ACHN (cell line): ENCODE measurements around the gene ABCA5.
A peak's percentile ranks its signal among the peaks of the same experiment; 100 is the strongest.
"Not testable (repeated sequence)": the region's sequence is repeated elsewhere in the genome, so short reads cannot be mapped to it uniquely, and the experiment has no call there.

Experiments
- DNase-seq: peaks from one replicate; pipeline ENCODE4 v3.0.0-alpha.2; 2015
- in situ Hi-C: cut with HindIII; loops from 2 replicates; pipeline ENCODE4 v1.10.0; 2017; ENCODE audit warnings: low sequenced_read_pairs, low pct_ligation_motif_present, low pct_unique_long_range_greater_than_20kb

Gene ABCA5

GRCh38 chr17:69282002-69282401, 44.9 kb downstream of the ABCA5 start:
- DNase-seq = no peak
- in situ Hi-C loops = no loop called here

DNA sequence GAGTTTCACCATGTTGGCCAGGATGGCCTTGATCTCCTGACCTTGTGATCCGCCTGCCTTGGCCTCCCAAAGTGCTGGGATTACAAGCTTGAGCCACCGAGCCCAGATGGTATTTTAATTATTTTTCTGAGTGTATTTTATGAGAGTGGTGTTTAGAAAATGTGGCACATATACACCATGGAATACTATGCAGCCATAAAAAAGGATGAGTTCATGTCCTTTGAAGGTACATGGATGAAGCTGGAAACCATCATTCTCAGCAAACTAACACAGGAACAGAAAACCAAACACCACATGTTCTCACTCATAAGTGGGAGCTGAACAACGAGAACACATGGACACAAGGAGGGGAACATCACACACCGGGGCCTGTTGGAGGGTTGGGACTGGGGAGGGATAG, 50.7 kb downstream of the ABCA5 start:
- DNase-seq, in situ Hi-C loops: not testable (repeated sequence)

GRCh38 chr17:69275751-69276150, 51.2 kb downstream of the ABCA5 start:
- DNase-seq = no peak
- in situ Hi-C loops = no loop called here

DNA sequence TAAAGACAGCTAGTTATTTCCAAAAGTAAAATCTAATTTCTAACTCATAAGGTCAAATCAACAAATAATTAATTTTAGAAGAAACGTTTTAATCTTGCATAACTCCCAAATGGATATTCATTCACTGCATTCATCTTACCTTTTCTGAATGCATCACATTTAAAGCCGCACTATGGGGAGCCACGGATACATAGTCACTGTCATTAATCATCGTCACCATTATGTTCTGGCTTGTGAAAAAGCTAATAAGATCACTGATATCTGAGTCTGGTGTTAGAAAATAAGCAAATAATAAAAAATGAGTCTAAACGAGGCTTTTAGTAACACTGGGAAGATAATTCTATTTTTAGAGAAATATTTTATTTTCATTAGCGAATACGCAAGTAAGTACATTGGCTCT, 55.9 kb downstream of the ABCA5 start:
- no peak for DNase-seq
- in situ Hi-C loops = no loop called here

DNA sequence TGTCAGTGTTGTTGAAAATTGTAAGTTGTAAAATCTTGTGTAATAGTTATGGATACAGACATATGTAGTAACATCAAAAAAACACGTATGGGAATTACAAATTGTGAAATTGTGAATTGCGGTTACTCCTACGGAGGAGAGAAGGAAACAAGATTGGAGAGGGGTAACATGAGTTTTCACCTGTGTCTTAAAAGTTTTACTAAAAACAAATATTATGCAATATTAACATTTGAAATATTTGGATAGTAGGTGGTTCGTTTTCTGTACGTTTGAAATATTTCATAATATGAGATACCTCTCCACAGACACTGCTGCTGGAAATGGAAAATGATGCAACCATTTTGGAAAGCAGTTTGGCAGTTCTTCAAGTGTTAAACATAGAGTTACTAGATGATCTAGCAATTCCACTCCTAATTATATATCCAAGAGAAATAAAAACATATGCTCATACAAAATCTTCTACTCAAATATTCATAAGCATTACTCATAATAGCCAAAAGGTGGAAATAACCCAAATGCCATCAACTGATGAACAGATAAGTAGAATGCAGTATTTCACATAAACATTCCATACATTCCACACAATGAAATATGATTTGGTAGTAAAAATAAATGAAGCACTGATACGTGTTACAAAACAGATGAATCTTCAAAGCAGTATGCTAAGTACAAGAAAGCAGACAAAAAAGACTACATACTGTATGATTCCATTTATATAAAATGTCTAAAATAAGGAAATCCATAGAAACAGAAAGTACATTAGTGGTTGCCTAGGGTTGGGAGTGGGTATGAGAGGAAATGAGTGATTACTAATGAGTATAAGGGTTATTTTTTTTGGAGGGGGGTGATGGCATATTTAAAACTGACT, 57.6 kb downstream of the ABCA5 start:
- in situ Hi-C loops = no loop called here
- DNase-seq = no peak

GRCh38 chr17:69268543-69269014, 58.4 kb downstream of the ABCA5 start:
- in situ Hi-C loops = no loop called here

GRCh38 chr17:69267219-69267618, 59.7 kb downstream of the ABCA5 start:
- no peak for DNase-seq
- in situ Hi-C loops = no loop called here

More at GRCh38 chr17:69268543-69269014, 58.4 kb downstream of the ABCA5 start:
- no peak for DNase-seq

- no peak for DNase-seq
- in situ Hi-C loops = no loop called here
Observed at GRCh38 chr17:69265873-69266272, 61.1 kb downstream of the ABCA5 start.

GRCh38 chr17:69254187-69254586, 72.7 kb downstream of the ABCA5 start:
- in situ Hi-C loops = no loop called here
- no peak for DNase-seq

DNA sequence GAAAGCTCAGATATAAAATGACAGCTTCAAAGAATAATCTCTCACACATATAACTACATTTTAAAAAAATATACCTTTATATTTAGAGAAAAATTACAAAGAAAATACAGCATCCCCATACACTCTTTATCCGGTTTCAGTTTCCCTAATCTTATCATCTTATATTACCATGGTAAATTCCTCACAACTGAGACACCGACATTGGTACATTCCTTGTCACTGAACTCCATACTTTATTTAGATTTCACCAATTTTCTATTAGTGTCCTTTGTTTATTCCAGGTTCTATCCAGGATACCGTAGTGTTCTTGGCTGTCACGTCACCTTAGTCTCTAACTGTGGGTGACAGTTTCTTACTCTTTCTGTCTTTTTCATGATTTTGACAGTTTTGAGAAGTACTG, 76.3 kb downstream of the ABCA5 start:
- in situ Hi-C loops = no loop called here
- DNase-seq = no peak

GRCh38 chr17:69246726-69247375, 80.1 kb downstream of the ABCA5 start:
- in situ Hi-C loops = loop anchor here (25.0 kb wide), 1 partner anchor 460 kb away; no protein-coding TSS in a partner anchor
- peak; percentile 58 for DNase-seq

DNA sequence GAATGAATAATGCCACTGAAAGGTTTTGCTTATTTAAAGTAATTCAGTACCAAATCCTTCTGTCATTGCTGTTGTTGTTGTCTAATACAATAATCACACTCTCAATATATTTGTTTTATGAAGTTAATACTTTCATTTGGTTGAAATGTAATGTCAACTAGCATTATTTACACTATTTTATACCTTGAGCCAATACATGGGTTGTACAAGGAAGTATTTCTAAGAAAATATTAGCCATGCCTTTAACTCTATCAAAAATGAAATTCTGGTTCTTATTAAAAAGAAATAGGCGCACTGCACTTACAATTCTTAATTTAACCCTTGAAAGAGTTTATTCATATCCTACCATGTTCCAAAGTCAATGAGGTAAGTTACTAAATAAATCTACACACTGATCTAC, 80.7 kb downstream of the ABCA5 start:
- no peak for DNase-seq
- in situ Hi-C loops = loop anchor here (25.0 kb wide), 1 partner anchor 459 kb away; no protein-coding TSS in a partner anchor

DNA sequence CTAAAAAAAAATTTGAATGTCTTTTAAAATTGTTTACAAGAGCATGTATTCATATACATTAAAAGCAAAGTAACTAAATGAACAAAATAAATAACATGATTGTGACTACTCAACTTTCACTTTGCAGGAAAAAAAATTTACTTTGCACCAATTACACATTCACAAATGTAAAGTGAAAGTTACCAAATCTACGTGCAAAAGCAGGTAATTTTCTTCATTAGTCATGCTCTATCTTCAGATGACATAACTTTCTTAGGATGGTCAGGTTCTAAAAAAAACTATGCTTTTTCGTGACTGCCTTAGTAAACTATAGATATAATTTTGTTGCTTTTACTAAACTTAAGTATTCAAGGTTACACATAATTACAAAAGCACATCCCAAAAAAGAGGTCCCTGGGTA, 81.3 kb downstream of the ABCA5 start:
- in situ Hi-C loops = loop anchor here (25.0 kb wide), 1 partner anchor 458 kb away; no protein-coding TSS in a partner anchor
- DNase-seq = no peak

DNA sequence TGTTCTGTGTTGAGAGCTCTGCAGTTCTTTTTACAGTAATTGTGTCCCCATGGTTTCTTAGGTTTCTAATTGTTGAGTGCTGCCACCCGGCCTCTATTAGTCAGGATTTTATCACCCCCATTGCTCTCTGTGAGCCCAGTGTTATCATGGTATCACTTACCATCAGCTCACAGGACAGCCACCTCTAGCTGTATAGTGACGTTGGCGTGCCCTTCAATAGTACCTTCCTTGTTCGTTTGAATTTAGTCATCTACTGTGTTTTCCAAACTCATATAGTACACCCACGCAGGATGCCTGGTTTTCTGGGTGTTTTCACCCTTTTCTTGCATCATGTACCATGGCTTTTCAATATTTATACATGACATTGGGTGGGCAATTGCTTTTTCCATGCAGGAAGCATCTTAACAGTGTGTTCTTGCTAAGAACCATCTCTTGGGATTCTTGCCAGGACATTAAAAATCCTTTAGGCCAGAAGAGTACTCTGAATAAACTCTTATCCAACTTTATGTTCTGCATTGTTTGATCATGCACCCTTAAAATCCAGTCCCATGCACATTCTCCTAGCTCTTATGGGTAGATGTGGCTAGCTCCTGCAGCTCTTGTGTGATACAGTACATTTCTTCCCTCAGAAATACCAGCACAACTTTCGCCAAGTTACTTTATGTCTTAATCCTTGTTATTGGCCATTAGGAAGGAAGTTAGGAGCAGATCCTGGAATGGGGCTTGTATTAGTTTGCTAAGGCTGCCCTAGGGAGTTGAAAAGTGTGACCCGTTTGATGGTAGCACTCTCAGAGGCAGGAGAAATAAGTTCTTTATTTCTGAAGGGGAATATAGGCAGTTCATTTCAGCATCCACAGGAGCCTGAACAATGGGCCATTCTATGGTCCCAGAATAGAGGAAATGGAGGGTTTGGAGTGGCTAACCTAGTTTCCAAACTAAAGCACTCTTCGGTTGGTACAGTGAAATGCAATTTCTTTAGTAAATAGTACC, 87.0 kb downstream of the ABCA5 start:
- in situ Hi-C loops = loop anchor here (25.0 kb wide), 1 partner anchor 453 kb away; no protein-coding TSS in a partner anchor
- DNase-seq = no peak

DNA sequence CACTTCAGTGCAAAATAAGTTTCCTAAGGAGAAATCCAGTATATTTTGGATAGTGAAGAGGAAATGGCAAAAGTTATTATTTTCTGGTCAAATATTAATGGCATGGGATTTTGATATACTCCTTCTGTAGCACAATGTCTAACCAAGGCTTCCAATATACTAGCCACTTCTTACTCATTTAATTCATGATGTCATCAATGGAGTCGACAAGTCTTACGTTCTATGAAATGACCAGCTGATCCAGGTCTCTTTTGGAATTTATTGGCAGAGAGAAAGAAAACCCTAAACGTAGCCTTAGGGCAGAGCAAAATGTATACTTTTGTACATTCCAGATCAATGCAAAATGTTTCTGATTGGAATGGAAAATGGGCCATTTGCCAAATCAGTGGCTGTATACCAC, 90.0 kb downstream of the ABCA5 start:
- in situ Hi-C loops = loop anchor here (25.0 kb wide), 1 partner anchor 450 kb away; no protein-coding TSS in a partner anchor
- no peak for DNase-seq

DNA sequence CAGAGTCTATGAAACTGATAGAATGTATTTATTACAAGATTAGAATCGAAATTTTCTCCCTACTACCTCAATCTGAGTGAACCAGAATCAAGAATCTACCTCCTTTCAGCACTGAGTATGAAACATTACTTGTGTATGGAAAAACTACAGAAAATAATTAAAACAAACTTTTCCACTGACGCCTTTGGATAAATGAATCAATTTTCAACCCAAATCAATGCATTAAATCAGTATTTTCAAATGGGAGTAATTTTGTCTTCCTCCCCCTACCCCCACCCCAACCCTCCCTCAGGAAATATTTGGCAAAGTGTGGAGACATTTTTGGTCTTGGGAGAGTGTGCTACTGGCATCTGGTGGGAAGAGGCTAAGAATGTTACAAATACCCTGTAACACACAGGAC, 90.5 kb downstream of the ABCA5 start:
- no peak for DNase-seq
- in situ Hi-C loops = loop anchor here (25.0 kb wide), 1 partner anchor 449 kb away; no protein-coding TSS in a partner anchor

GRCh38 chr17:69235338-69236058, 91.4 kb downstream of the ABCA5 start:
- DNase-seq = peak; percentile 81
- in situ Hi-C loops = loop anchor here (25.0 kb wide), 1 partner anchor 448 kb away; no protein-coding TSS in a partner anchor

- DNase-seq = no peak
- in situ Hi-C loops = loop anchor here (25.0 kb wide), 1 partner anchor 445 kb away; no protein-coding TSS in a partner anchor
Observed at GRCh38 chr17:69232650-69233049, 94.3 kb downstream of the ABCA5 start.
